Hepatocyte (in vitro differentiated cells): ENCODE measurements around the gene ICE2. TPM values are rescaled to one million over a fixed set of nuclear protein-coding genes. Genes with fewer than 3 reads are reported as not detected.

Experiments
- DNase-seq: peaks from one replicate; pipeline ENCODE4 v3.0.0-alpha.2; 2016; ENCODE audit warnings: low spot score
- H2AFZ ChIP-seq: fragments of 200-600 bp; sonication (generic); 2 replicates; pipeline ENCODE4 v1.6.0; 2016; ENCODE audit warnings: antibody characterized with exemption, mild to moderate bottlenecking
- H3K27ac ChIP-seq: fragments of 200-600 bp; sonication (generic); 2 replicates; pipeline ENCODE4 v1.5.1; 2016; ENCODE audit warnings: mild to moderate bottlenecking
- H3K27me3 ChIP-seq: fragments of 200-600 bp; sonication (generic); 2 replicates; pipeline ENCODE4 v1.6.1; 2016
- H3K36me3 ChIP-seq: fragments of 200-600 bp; sonication (generic); replicated peaks from 2 replicates; pipeline ENCODE4 v1.5.1; 2016; ENCODE audit warnings: low read depth; ENCODE audit not compliant: insufficient read depth
- H3K4me1 ChIP-seq: fragments of 200-600 bp; sonication (generic); 2 replicates; pipeline ENCODE4 v1.5.1; 2016; ENCODE audit warnings: mild to moderate bottlenecking, moderate library complexity; ENCODE audit not compliant: insufficient read depth
- H3K4me2 ChIP-seq: fragments of 200-600 bp; sonication (generic); 2 replicates; pipeline ENCODE4 v1.6.0; 2016
- H3K4me3 ChIP-seq: fragments of 200-600 bp; sonication (generic); 2 replicates; pipeline ENCODE4 v1.5.1; 2016; ENCODE audit warnings: mild to moderate bottlenecking
- H3K79me2 ChIP-seq: fragments of 200-600 bp; sonication (generic); 2 replicates; pipeline ENCODE4 v1.6.0; 2017; ENCODE audit warnings: mild to moderate bottlenecking
- H3K9me2 ChIP-seq: fragments of 200-600 bp; sonication (generic); replicated peaks from 2 replicates; pipeline ENCODE4 v1.6.0; 2017; ENCODE audit warnings: mild to moderate bottlenecking; ENCODE audit not compliant: insufficient read depth
- H3K9me3 ChIP-seq: fragments of 200-600 bp; sonication (generic); 2 replicates; pipeline ENCODE4 v1.5.1; 2016; ENCODE audit warnings: low read depth, mild to moderate bottlenecking
- H4K20me1 ChIP-seq: fragments of 200-600 bp; sonication (generic); 2 replicates; pipeline ENCODE4 v1.6.0; 2016; ENCODE audit warnings: mild to moderate bottlenecking; ENCODE audit not compliant: insufficient read depth, poor library complexity, severe bottlenecking
- EZH2 ChIP-seq: fragments of 200-600 bp; sonication (generic); IDR thresholded peaks from 2 replicates; pipeline ENCODE4 v1.6.1; 2016; ENCODE audit warnings: antibody characterized with exemption, mild to moderate bottlenecking, borderline replicate concordance
- EZH2phosphoT487 ChIP-seq: fragments of 200-600 bp; sonication (generic); IDR thresholded peaks from one replicate; pipeline ENCODE4 v1.6.1; 2018; ENCODE audit warnings: antibody characterized with exemption, mild to moderate bottlenecking, low read depth, moderate library complexity; ENCODE audit not compliant: unreplicated experiment, severe bottlenecking
- WGBS: methylation state at CpG from one replicate; pipeline ENCODE4 v1.1.6; 2016; ENCODE audit warnings: low lambda C conversion rate; ENCODE audit errors: missing lambda C conversion rate; 5-methylcytosine and 5-hydroxymethylcytosine counted together
- polyA plus RNA-seq: library from polyadenylated mRNA; unstranded; fragments of >200 nt; fragmentation: Nextera tagmentation; extraction: Ambion mirVana; gene quantifications from 2 replicates; pipeline ENCODE4 v1.2.1, GENCODE V29; 2016
- total RNA-seq: library from RNA; depleted of rRNA; stranded (reverse); fragments of >200 nt; gene quantifications from 2 replicates; pipeline ENCODE4 v1.2.3, GENCODE V29; 2014
- TF ChIP-seq, protein P1 (sequence below): fragments of 200-600 bp; sonication (generic); IDR thresholded peaks from 2 replicates; pipeline ENCODE4 v1.5.1; 2016; ENCODE audit warnings: antibody characterized with exemption, mild to moderate bottlenecking; ENCODE audit not compliant: poor library complexity

The ICE2 gene
- total and polyA plus RNA-seq, 2 experiments from 2014 or later: 15.8 to 35.4 TPM

DNA sequence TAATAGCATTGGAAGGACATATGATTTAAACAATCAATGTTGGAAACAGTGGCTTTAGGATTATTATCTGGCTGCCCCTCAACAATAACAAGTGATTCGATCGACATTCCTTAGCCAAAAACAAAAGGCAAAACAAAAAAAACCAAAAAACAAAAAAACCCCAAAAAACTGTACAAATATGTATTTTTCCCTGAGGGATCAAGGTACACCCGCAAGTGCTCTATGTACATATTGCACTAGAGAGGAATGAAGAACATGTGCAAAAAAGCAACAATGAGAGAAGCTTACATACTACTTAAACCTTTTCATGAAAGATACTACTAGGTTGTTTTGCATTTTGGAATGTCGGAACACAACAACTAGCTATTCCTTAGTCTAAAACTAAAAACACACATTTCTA is 14.2 kb upstream of the ICE2 start:
- no peak overlapping the region for H3K27ac ChIP-seq
- no peak for DNase-seq
- WGBS: 99% methylated on average over 4 of the region's 4 CpGs
- H3K9me2 ChIP-seq: no peaks in the 10 kb centered on the region
- H3K4me3 ChIP-seq: no peak overlapping the region
- H3K9me3 ChIP-seq: no peaks in the 10 kb centered on the region
- no peak overlapping the region for H2AFZ ChIP-seq
- H3K27me3 ChIP-seq: no peaks in the 10 kb centered on the region
- H4K20me1 ChIP-seq: no peaks in the 10 kb centered on the region
- TF ChIP-seq EZH2: no peak
- TF ChIP-seq EZH2phosphoT487: no peak
- TF ChIP-seq, protein P1, sequence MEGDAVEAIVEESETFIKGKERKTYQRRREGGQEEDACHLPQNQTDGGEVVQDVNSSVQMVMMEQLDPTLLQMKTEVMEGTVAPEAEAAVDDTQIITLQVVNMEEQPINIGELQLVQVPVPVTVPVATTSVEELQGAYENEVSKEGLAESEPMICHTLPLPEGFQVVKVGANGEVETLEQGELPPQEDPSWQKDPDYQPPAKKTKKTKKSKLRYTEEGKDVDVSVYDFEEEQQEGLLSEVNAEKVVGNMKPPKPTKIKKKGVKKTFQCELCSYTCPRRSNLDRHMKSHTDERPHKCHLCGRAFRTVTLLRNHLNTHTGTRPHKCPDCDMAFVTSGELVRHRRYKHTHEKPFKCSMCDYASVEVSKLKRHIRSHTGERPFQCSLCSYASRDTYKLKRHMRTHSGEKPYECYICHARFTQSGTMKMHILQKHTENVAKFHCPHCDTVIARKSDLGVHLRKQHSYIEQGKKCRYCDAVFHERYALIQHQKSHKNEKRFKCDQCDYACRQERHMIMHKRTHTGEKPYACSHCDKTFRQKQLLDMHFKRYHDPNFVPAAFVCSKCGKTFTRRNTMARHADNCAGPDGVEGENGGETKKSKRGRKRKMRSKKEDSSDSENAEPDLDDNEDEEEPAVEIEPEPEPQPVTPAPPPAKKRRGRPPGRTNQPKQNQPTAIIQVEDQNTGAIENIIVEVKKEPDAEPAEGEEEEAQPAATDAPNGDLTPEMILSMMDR: no peak
- no peak overlapping the region for H3K4me2 ChIP-seq
- H3K79me2 ChIP-seq: no peaks in the 10 kb centered on the region
- no peaks in the 10 kb centered on the region for H3K4me1 ChIP-seq
- no peaks in the 10 kb centered on the region for H3K36me3 ChIP-seq

DNA sequence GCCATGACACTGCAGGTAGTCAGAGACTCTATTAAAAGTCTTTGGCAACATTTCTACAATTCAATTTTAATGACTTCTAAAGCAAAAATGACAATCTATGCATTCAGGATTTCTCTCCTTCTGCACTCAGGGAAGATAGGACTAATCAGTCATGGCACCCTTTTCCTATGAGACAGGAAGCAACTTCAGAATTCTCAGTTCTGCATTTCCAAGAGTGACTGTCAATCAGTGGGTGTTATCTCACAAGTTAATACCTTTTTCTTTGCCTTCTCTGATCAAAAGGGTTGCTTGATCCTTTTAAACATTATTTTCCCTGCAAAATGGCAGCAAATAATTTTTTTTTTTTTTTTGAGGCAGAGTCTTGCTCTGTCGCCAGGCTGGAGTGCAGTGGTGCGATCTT is 7.8 kb upstream of the ICE2 start:
- Histone ChIP-seq H3K27ac (no peak overlapping the region), H2AFZ (no peak overlapping the region), H3K4me3 (no peak overlapping the region), H3K4me1 (no peaks in the 10 kb centered on the region), H3K36me3 (no peaks in the 10 kb centered on the region), H4K20me1 (no peaks in the 10 kb centered on the region), H3K4me2 (no peak overlapping the region), H3K9me2 (no peaks in the 10 kb centered on the region), H3K9me3 (no peaks in the 10 kb centered on the region), H3K79me2 (no peaks in the 10 kb centered on the region), H3K27me3 (no peaks in the 10 kb centered on the region)
- 95% methylated on average over 2 of the region's 2 CpGs for WGBS
- no peak for DNase-seq
- TF ChIP-seq EZH2: no peak
- no peak for TF ChIP-seq EZH2phosphoT487
- TF ChIP-seq, protein P1: no peak

DNA sequence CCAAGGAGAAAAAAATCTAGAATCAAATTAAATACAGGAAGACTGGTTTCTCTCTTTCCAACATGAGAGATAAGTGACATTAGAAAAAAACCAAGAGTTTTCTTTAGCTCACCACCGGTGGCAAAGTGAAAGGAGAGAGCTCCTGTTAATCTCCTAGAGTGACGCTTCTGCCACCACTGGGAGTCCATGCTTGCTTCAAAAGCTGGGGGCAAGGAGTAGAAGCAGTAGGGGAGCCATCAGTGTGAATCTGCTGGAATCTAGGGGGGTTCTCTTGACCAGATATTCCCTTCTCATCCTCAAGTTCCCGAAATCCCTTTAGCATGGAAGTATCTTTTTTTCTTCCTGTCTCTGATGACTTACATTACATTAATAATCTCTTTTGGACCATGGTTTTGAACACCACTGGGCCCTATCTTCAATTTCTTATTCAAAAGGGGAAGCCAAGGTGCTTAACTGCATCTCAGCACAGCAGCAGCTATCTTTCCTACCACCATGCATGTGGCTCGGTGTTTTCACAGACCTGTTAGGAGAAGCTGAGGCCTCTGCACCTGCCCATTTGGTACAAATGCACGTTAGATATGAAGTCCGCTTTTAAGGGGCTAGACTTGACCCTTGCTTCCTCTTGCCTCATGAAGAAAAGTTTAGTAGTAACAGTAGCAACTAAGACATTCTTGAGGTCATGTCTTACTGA is 6.6 kb upstream of the ICE2 start:
- Histone ChIP-seq H3K79me2 (no peaks in the 10 kb centered on the region), H3K36me3 (no peaks in the 10 kb centered on the region), H3K4me3 (no peak overlapping the region), H3K4me1 (no peaks in the 10 kb centered on the region), H3K4me2 (no peak overlapping the region), H3K27me3 (no peaks in the 10 kb centered on the region), H2AFZ (no peak overlapping the region), H3K9me3 (no peaks in the 10 kb centered on the region), H4K20me1 (no peaks in the 10 kb centered on the region), H3K27ac (no peak overlapping the region), H3K9me2 (no peaks in the 10 kb centered on the region)
- WGBS: 77% methylated on average over 6 of the region's 6 CpGs
- no peak for DNase-seq
- TF ChIP-seq, protein P1: no peak
- TF ChIP-seq EZH2 (no peak), EZH2phosphoT487 (no peak)
